A549 (cell line): ENCODE results near the gene HBE1. TPM values are rescaled to one million over a fixed set of nuclear protein-coding genes. Genes with fewer than 3 reads are reported as not detected.

Source experiments
- ATAC-seq, 2 experiments: fragments of 200-7000 bp in 1 of 2; fragments of >200 bp in 1 of 2; cut with Nextera tagmentation in 1 of 2; cut with Tn5 transposase in 1 of 2; 3 replicates each; pipeline versions ENCODE4 v1.8.0 to v1.9.1; 2018 to 2020; ENCODE audit warnings: mild to moderate bottlenecking in 1 of 2, moderate library complexity in 1 of 2
- CTCF ChIA-PET: fragments of 300-600 bp; sonication (Branson Sonifier 250); formaldehyde crosslinking; extraction: SDS; loops from one replicate; lab custom pipeline; 2021; ENCODE audit warnings: antibody characterized with exemption, inconsistent platforms; lab: Yijun Ruan, JAX
- POLR2A ChIA-PET: fragments of 350-600 bp; formaldehyde crosslinking; extraction: SDS; loops from one replicate; lab custom pipeline; 2021; ENCODE audit warnings: antibody characterized with exemption, inconsistent platforms; lab: Yijun Ruan, JAX
- DNase-seq, 2 experiments: peaks; one replicate each; pipeline versions ENCODE4 v3.0.0 to v3.0.0-alpha.2; 2011 to 2016; ENCODE audit warnings: low read depth in 1 of 2, low spot score in 1 of 2
- FAIRE-seq: peaks from 2 replicates; lab custom pipeline; 2011; peaks lifted over from hg19 to GRCh38; lab: Jason Lieb, UNC
- H3K27ac ChIP-seq, 2 experiments: fragments of >200 bp; sonication (Bioruptor Twin); formaldehyde crosslinking; 3 replicates each; pipeline ENCODE4 v1.5.1; 2016 to 2017
- H3K4me1 ChIP-seq: fragments of >200 bp; sonication (Bioruptor Twin); formaldehyde crosslinking; 3 replicates; pipeline ENCODE4 v1.6.1; 2016
- H3K4me2 ChIP-seq: fragments of >200 bp; sonication (Bioruptor Twin); formaldehyde crosslinking; 3 replicates; pipeline ENCODE4 v1.6.1; 2016
- H3K4me3 ChIP-seq: fragments of >200 bp; sonication (Bioruptor Twin); formaldehyde crosslinking; 3 replicates; pipeline ENCODE4 v1.5.1; 2016
- H3K9me3 ChIP-seq: fragments of >200 bp; sonication (Bioruptor Twin); formaldehyde crosslinking; 3 replicates; pipeline ENCODE4 v1.6.1; 2016
- CHD4 ChIP-seq: fragments of 200-600 bp; sonication (generic); IDR thresholded peaks from 2 replicates; pipeline ENCODE4 v1.6.1; 2016; ENCODE audit warnings: antibody characterized with exemption, mild to moderate bottlenecking, borderline replicate concordance
- EHF ChIP-seq: fragments of 250-450 bp; sonication (Bioruptor Pico); IDR thresholded peaks from 2 replicates; pipeline ENCODE4 v1.5.0; 2020; ENCODE audit warnings: mild to moderate bottlenecking
- EP300 ChIP-seq, 2 experiments: fragments of >200 bp; sonication (Bioruptor Twin); formaldehyde crosslinking; IDR thresholded peaks; 2 replicates in 1 of 2; 3 replicates in 1 of 2; pipeline ENCODE4 v1.6.1; 2016 to 2017
- ESRRA ChIP-seq: fragments of 150-350 bp; IDR thresholded peaks from 2 replicates; pipeline ENCODE4 v1.6.1; 2014; ENCODE audit warnings: mild to moderate bottlenecking, low read length, borderline replicate concordance
- FOSL2 ChIP-seq, 2 experiments: fragments of 450-650 bp in 1 of 2; fragments of >200 bp in 1 of 2; sonication (Bioruptor Twin) in 1 of 2; formaldehyde crosslinking; IDR thresholded peaks; 2 replicates each; pipeline versions ENCODE4 v1.5.0 to v1.6.1; 2016 to 2020; ENCODE audit warnings: mild to moderate bottlenecking in 1 of 2, moderate library complexity in 1 of 2
- FOXS1 ChIP-seq: fragments of 250-450 bp; sonication (Bioruptor Pico); IDR thresholded peaks from 2 replicates; pipeline ENCODE4 v1.5.0; 2020; ENCODE audit warnings: mild to moderate bottlenecking, moderate library complexity
- GATA3 ChIP-seq: IDR thresholded peaks from 2 replicates; pipeline ENCODE4 v1.6.1; 2012; ENCODE audit warnings: borderline replicate concordance
- HEYL ChIP-seq: fragments of 250-450 bp; sonication (Bioruptor Pico); IDR thresholded peaks from 2 replicates; pipeline ENCODE4 v1.8.0; 2021; ENCODE audit warnings: mild to moderate bottlenecking, moderate library complexity
- HOXA7 ChIP-seq: fragments of 250-450 bp; sonication (Bioruptor Pico); IDR thresholded peaks from 2 replicates; pipeline ENCODE4 v1.5.0; 2020; ENCODE audit warnings: mild to moderate bottlenecking, moderate library complexity
- HOXB5 ChIP-seq: fragments of 250-450 bp; sonication (Bioruptor Pico); IDR thresholded peaks from 2 replicates; pipeline ENCODE4 v1.5.0; 2020; ENCODE audit warnings: mild to moderate bottlenecking, moderate library complexity
- KDM1A ChIP-seq: fragments of 200-600 bp; sonication (generic); IDR thresholded peaks from 2 replicates; pipeline ENCODE4 v1.6.1; 2016; ENCODE audit warnings: low read depth, mild to moderate bottlenecking
- MYC ChIP-seq: IDR thresholded peaks from 2 replicates; pipeline ENCODE4 v1.6.1; 2012; ENCODE audit warnings: mild to moderate bottlenecking, inconsistent platforms, low read length, improper control_type of control experiment, borderline replicate concordance
- NR3C1 ChIP-seq: fragments of >200 bp; sonication (Bioruptor Twin); formaldehyde crosslinking; IDR thresholded peaks from 3 replicates; pipeline ENCODE4 v1.6.1; 2017
- POLR2AphosphoS2 ChIP-seq: conservative IDR thresholded peaks from 2 replicates; pipeline ENCODE4 v1.6.1; 2012; ENCODE audit warnings: low read length, improper control_type of control experiment, inconsistent platforms
- RAD21 ChIP-seq, 2 experiments: fragments of >200 bp in 1 of 2; sonication (Bioruptor Twin) in 1 of 2; formaldehyde crosslinking in 1 of 2; IDR thresholded peaks in 1 of 2; conservative IDR thresholded peaks in 1 of 2; 2 replicates in 1 of 2; 3 replicates in 1 of 2; pipeline ENCODE4 v1.6.1; 2012 to 2018; ENCODE audit warnings: inconsistent platforms in 1 of 2
- RCOR1 ChIP-seq: fragments of 150-350 bp; IDR thresholded peaks from 2 replicates; pipeline ENCODE4 v1.6.1; 2014; ENCODE audit warnings: antibody characterized with exemption, low read length, low read depth
- SMC3 ChIP-seq: fragments of >200 bp; sonication (Bioruptor Twin); formaldehyde crosslinking; IDR thresholded peaks from 3 replicates; pipeline ENCODE4 v1.6.1; 2018; ENCODE audit warnings: inconsistent platforms
- SREBF2 ChIP-seq: fragments of 450-650 bp; IDR thresholded peaks from 2 replicates; pipeline ENCODE4 v1.6.1; 2014; ENCODE audit warnings: mild to moderate bottlenecking, moderate library complexity
- TFCP2L1 ChIP-seq: fragments of 250-450 bp; sonication (Bioruptor Pico); IDR thresholded peaks from 2 replicates; pipeline ENCODE4 v1.5.0; 2021; ENCODE audit warnings: mild to moderate bottlenecking
- TP53 ChIP-seq: fragments of 250-450 bp; sonication (Bioruptor Pico); IDR thresholded peaks from 2 replicates; pipeline ENCODE4 v1.5.0; 2021; ENCODE audit warnings: mild to moderate bottlenecking, moderate library complexity
- ZFP36 ChIP-seq: fragments of 450-650 bp; IDR thresholded peaks from 2 replicates; pipeline ENCODE4 v1.6.1; 2014; ENCODE audit warnings: borderline replicate concordance; ENCODE audit not compliant: partially characterized antibody
- ZSCAN20 ChIP-seq: fragments of 250-450 bp; sonication (Bioruptor Pico); IDR thresholded peaks from 2 replicates; pipeline ENCODE4 v1.8.0; 2022; ENCODE audit warnings: mild to moderate bottlenecking, moderate library complexity
- WGBS: methylation state at CpG from one replicate; pipeline ENCODE4 v1.1.6; 2017; ENCODE audit errors: missing lambda C conversion rate; 5-methylcytosine and 5-hydroxymethylcytosine counted together
- polyA plus RNA-seq, 4 experiments: library from polyadenylated mRNA; depleted of rRNA in 3 of 4; stranded (reverse); fragments of >200 nt; fragmentation: RNase III in 1 of 4; extraction: RNeasy Plus Mini Kit Qiagen cat#74134 plus additional on column Dnase treatment in 1 of 4; gene quantifications; 2 replicates in 3 of 4; 3 replicates in 1 of 4; pipeline ENCODE4 v1.2.3, GENCODE V29; 2011 to 2017
- TF ChIP-seq, protein P1 (sequence below): fragments of >200 bp; sonication (Bioruptor Twin); formaldehyde crosslinking; IDR thresholded peaks from 3 replicates; pipeline ENCODE4 v1.5.1; 2016
- TF ChIP-seq, protein P2 (sequence below): IDR thresholded peaks from 2 replicates; pipeline ENCODE4 v1.6.1; 2012; ENCODE audit warnings: low read depth, borderline replicate concordance
- TF ChIP-seq, protein P3 (sequence below): fragments of >200 bp; sonication (Bioruptor Twin); formaldehyde crosslinking; IDR thresholded peaks from 2 replicates; pipeline ENCODE4 v1.6.1; 2016
- TF ChIP-seq, protein P4 (sequence below): fragments of 150-350 bp; IDR thresholded peaks from 2 replicates; pipeline ENCODE4 v1.6.1; 2014; ENCODE audit warnings: low read depth, mild to moderate bottlenecking, low read length

Gene HBE1
- polyA plus RNA-seq, 2 of the 4 experiments (the other 2 are of a cell fraction), result 0.32 TPM; not detected in 1

DNA sequence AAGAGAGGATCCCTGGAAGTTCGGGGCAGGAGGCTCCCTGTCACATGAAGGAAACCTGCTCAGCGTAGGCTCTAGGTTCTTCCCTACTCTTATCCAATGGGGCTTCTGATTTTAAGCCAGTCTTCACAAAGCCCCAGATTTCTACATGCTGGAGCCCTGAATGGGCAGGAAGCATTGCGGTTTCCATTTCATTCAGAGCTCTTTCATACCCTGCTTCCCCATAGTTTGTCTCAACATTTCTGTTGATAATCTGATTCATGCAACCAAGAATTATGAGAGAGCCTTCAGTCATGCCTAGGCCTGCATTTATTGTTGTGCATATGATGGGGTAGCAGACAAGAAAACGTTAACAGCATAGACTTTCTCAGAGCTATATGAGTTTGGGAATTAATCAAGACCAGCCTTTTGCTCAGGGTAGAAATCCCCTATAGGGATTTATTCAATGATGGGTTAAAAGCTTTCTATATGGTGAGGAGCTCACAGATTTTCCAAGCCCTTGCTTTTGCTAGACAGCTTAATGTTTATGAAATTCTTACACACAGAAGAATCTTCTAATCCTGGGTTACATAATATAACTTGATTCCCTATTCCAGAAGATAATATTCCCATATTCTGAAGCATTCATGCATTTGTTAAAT, 16.1 kb upstream of the HBE1 start:
- ATAC-seq (no peak), FAIRE-seq (no peak), DNase-seq (no peak)
- Histone ChIP-seq H3K4me1 (peaks cover 7% of the 10 kb centered on the region), H3K27ac (no peak overlapping the region), H3K4me2 (no peak overlapping the region), H3K9me3 (no peaks in the 10 kb centered on the region), H3K4me3 (no peak overlapping the region)
- no peak for TF ChIP-seq RAD21 (conservative IDR thresholded peaks at IDR 0.05 in 1 of 2, IDR thresholded peaks at IDR 0.05 in 1 of 2)
- TF ChIP-seq ESRRA, result no peak
- TF ChIP-seq CHD4, result no peak
- 78% methylated on average over 4 of the region's 4 CpGs for WGBS
- ChIA-PET POLR2A (no interaction called here), CTCF (no interaction called here)

DNA sequence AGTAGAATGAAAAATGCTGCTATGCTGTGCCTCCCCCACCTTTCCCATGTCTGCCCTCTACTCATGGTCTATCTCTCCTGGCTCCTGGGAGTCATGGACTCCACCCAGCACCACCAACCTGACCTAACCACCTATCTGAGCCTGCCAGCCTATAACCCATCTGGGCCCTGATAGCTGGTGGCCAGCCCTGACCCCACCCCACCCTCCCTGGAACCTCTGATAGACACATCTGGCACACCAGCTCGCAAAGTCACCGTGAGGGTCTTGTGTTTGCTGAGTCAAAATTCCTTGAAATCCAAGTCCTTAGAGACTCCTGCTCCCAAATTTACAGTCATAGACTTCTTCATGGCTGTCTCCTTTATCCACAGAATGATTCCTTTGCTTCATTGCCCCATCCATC, 14.9 kb upstream of the HBE1 start:
- ATAC-seq (no peak), DNase-seq (no peak), FAIRE-seq (no peak)
- Histone ChIP-seq H3K9me3 (no peaks in the 10 kb centered on the region), H3K27ac (no peak overlapping the region), H3K4me1 (peaks cover 18% of the 10 kb centered on the region), H3K4me3 (no peak overlapping the region), H3K4me2 (no peak overlapping the region)
- 94% methylated on average over 2 of the region's 2 CpGs for WGBS
- ChIA-PET CTCF (interaction anchor here (1.8 kb wide), 1 partner anchor 81 kb away, joined by 5 read pairs; no protein-coding TSS in a partner anchor), POLR2A (no interaction called here)
- TF ChIP-seq, protein P1, sequence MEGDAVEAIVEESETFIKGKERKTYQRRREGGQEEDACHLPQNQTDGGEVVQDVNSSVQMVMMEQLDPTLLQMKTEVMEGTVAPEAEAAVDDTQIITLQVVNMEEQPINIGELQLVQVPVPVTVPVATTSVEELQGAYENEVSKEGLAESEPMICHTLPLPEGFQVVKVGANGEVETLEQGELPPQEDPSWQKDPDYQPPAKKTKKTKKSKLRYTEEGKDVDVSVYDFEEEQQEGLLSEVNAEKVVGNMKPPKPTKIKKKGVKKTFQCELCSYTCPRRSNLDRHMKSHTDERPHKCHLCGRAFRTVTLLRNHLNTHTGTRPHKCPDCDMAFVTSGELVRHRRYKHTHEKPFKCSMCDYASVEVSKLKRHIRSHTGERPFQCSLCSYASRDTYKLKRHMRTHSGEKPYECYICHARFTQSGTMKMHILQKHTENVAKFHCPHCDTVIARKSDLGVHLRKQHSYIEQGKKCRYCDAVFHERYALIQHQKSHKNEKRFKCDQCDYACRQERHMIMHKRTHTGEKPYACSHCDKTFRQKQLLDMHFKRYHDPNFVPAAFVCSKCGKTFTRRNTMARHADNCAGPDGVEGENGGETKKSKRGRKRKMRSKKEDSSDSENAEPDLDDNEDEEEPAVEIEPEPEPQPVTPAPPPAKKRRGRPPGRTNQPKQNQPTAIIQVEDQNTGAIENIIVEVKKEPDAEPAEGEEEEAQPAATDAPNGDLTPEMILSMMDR, result no peak
- TF ChIP-seq NR3C1 (no peak), SMC3 (no peak), HEYL (CRISPR knock-in tag) (no peak), ZFP36 (no peak), HOXB5 (CRISPR knock-in tag) (no peak), HOXA7 (CRISPR knock-in tag) (no peak), FOSL2 (IDR thresholded peaks at IDR 0.05) (no peak), FOSL2 (CRISPR knock-in tag; IDR thresholded peaks at IDR 0.05) (no peak), RAD21 (conservative IDR thresholded peaks at IDR 0.05 in 1 of 2, IDR thresholded peaks at IDR 0.05 in 1 of 2) (no peak), ZSCAN20 (no peak), POLR2AphosphoS2 (no peak), KDM1A (no peak)
- TF ChIP-seq, protein P2, sequence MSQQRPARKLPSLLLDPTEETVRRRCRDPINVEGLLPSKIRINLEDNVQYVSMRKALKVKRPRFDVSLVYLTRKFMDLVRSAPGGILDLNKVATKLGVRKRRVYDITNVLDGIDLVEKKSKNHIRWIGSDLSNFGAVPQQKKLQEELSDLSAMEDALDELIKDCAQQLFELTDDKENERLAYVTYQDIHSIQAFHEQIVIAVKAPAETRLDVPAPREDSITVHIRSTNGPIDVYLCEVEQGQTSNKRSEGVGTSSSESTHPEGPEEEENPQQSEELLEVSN, result no peak
- TF ChIP-seq, protein P3, sequence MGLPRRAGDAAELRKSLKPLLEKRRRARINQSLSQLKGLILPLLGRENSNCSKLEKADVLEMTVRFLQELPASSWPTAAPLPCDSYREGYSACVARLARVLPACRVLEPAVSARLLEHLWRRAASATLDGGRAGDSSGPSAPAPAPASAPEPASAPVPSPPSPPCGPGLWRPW, result no peak

DNA sequence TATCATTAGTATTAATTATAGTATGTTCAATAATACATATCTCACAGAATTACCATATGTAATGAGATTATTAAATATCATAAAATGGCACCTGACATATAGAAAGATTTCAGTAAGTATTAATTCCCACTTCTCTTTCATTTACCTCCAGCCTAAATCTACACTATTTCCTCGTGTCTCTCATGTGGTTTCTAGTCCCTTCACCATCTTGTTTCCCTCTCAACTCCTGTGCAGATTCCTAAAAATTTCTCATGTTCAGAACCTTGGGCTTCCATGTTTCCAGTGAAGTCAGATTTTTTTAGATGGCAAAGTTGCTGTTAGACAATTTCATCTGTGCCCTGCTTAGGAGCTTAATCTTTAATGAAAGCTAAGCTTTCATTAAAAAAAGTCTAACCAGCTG, 14.1 kb upstream of the HBE1 start:
- DNase-seq (no peak), ATAC-seq (no peak), FAIRE-seq (no peak)
- Histone ChIP-seq H3K4me1 (peaks cover 18% of the 10 kb centered on the region), H3K9me3 (no peaks in the 10 kb centered on the region), H3K4me2 (no peak overlapping the region), H3K4me3 (no peak overlapping the region), H3K27ac (no peak overlapping the region)
- TF ChIP-seq, protein P4, sequence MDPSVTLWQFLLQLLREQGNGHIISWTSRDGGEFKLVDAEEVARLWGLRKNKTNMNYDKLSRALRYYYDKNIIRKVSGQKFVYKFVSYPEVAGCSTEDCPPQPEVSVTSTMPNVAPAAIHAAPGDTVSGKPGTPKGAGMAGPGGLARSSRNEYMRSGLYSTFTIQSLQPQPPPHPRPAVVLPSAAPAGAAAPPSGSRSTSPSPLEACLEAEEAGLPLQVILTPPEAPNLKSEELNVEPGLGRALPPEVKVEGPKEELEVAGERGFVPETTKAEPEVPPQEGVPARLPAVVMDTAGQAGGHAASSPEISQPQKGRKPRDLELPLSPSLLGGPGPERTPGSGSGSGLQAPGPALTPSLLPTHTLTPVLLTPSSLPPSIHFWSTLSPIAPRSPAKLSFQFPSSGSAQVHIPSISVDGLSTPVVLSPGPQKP, result no peak
- no peak for TF ChIP-seq EP300 (IDR thresholded peaks at IDR 0.05)
- no peak for TF ChIP-seq CHD4
- no peak for TF ChIP-seq MYC
- no peak for TF ChIP-seq TP53 (CRISPR knock-in tag)
- TF ChIP-seq FOXS1 (CRISPR knock-in tag), result no peak
- TF ChIP-seq HOXB5 (CRISPR knock-in tag), result no peak
- TF ChIP-seq GATA3, result no peak
- no peak for TF ChIP-seq SREBF2
- no peak for TF ChIP-seq EHF
- TF ChIP-seq RCOR1, result no peak
- no peak for TF ChIP-seq TFCP2L1 (CRISPR knock-in tag)
- TF ChIP-seq HEYL (CRISPR knock-in tag), result no peak
- ChIA-PET CTCF (interaction anchor here (1.8 kb wide), 1 partner anchor 80 kb away, joined by 5 read pairs; no protein-coding TSS in a partner anchor), POLR2A (no interaction called here)
- WGBS, result 48% methylated on average over 1 of the region's 1 CpG
